Gastrocnemius medialis (tissue), 4 donors: ENCODE data around the gene PLD1. TPM values are rescaled to one million over a fixed set of nuclear protein-coding genes. Genes with fewer than 3 reads are reported as not detected.

Experiments
- ATAC-seq, 2 donors: fragments of 150-250 bp; one replicate each; pipeline ENCODE4 v1.9.1; 2016
- DNase-seq, 2 donors: peaks; one replicate each; pipeline ENCODE4 v3.0.0-alpha.2; 2019
- H3K27ac ChIP-seq, 4 donors: fragments of 200-600 bp; sonication (generic); 1 replicate in 1 of 4; 2 replicates in 3 of 4; pipeline ENCODE4 v1.5.1; 2016 to 2018; ENCODE audit warnings: mild to moderate bottlenecking in 2 of 4, moderate library complexity in 1 of 4
- H3K27me3 ChIP-seq, 3 donors: fragments of 200-600 bp; sonication (generic) in 2 of 3; 1 replicate in 1 of 3; 2 replicates in 2 of 3; pipeline versions ENCODE4 v1.5.1 to v1.6.0; 2016 to 2019; ENCODE audit warnings: mild to moderate bottlenecking in 1 of 3, moderate library complexity in 1 of 3
- H3K36me3 ChIP-seq, 2 donors: fragments of 200-600 bp; sonication (generic) in 1 of 2; one replicate each; pipeline ENCODE4 v1.5.1; 2017 to 2018
- H3K4me1 ChIP-seq, 2 donors: fragments of 200-600 bp; sonication (generic) in 1 of 2; one replicate each; pipeline ENCODE4 v1.5.1; 2016 to 2017; ENCODE audit warnings: mild to moderate bottlenecking in 2 of 2
- H3K4me3 ChIP-seq, 4 donors: fragments of 200-600 bp; sonication (generic) in 3 of 4; 1 replicate in 1 of 4; 2 replicates in 3 of 4; pipeline ENCODE4 v1.5.1; 2016 to 2019; ENCODE audit warnings: mild to moderate bottlenecking in 2 of 4
- H3K9me3 ChIP-seq, 3 donors: fragments of 200-600 bp; sonication (generic) in 2 of 3; 1 replicate in 1 of 3; 2 replicates in 2 of 3; pipeline ENCODE4 v1.5.1; 2016 to 2019
- CTCF ChIP-seq, 5 experiments: fragments of 450-650 bp in 3 of 5; fragments of 200-600 bp in 2 of 5; sonication (generic) in 2 of 5; IDR thresholded peaks in 4 of 5; conservative IDR thresholded peaks in 1 of 5; 1 replicate in 4 of 5; 2 replicates in 1 of 5; pipeline ENCODE4 v1.5.1; 2016 to 2019; ENCODE audit warnings: antibody characterized with exemption in 5 of 5, mild to moderate bottlenecking in 3 of 5, moderate library complexity in 3 of 5
- POLR2A ChIP-seq, 2 donors: fragments of 450-650 bp; IDR thresholded peaks; one replicate each; pipeline ENCODE4 v1.6.1; 2017; ENCODE audit warnings: antibody characterized with exemption in 2 of 2, mild to moderate bottlenecking in 2 of 2, moderate library complexity in 2 of 2
- in situ Hi-C, 4 donors: fragments of 200-750 bp; cut with MboI; loops; one replicate each; pipeline versions ENCODE4 v1.15.0 to v1.8.0; 2017; ENCODE audit warnings: low sequenced_read_pairs in 4 of 4
- intact Hi-C: fragments of 100-400 bp; cut with DNase I; formaldehyde crosslinking; loops from one replicate; pipeline ENCODE4 v1.15.1; 2023; ENCODE audit warnings: low total_unique reads
- total RNA-seq, 4 donors: library from RNA; depleted of rRNA; stranded (reverse); fragments of >200 nt; gene quantifications; one replicate each; pipeline versions ENCODE4 v1.1.0 to v1.2.3, GENCODE V29; 2016

Gene PLD1
- total RNA-seq, 4 donors from 2014 or later: 1.9 to 5.6 (median 4.6) TPM

- Histone ChIP-seq H3K4me1 (peaks cover 0 to 5% of the 10 kb centered on the region in 2 donors), H3K27ac (no peak overlapping the region), H3K9me3 (no peaks in the 10 kb centered on the region), H3K4me3 (no peak overlapping the region), H3K27me3 (no peaks in the 10 kb centered on the region), H3K36me3 (no peaks in the 10 kb centered on the region)
- intact Hi-C loops: loop anchor here (5.0 kb wide), 1 partner anchor 58 kb away; no protein-coding TSS in a partner anchor
- no peak for TF ChIP-seq POLR2A (IDR thresholded peaks at IDR 0.05)
- no peak for TF ChIP-seq CTCF (IDR thresholded peaks at IDR 0.05 in 4 of 5, conservative IDR thresholded peaks at IDR 0.05 in 1 of 5)
- DNase-seq (no peak), ATAC-seq (no peak)
- in situ Hi-C loops: loop anchor here in 2 of 4 donors (5.0 to 25.0 kb wide), 2 partner anchors 127 to 137 kb away; no protein-coding TSS in a partner anchor
These were observed 35.8 kb downstream of the PLD1 start for GRCh38 chr3:171774521-171774920.

GRCh38 chr3:171772427-171773056 is 37.7 kb downstream of the PLD1 start:
- ATAC-seq: peak in 1 of 2 donors; percentile 46
- H3K9me3 ChIP-seq: no peaks in the 10 kb centered on the region
- H3K27me3 ChIP-seq: no peaks in the 10 kb centered on the region
- H3K4me3 ChIP-seq: no peak overlapping the region
- in situ Hi-C loops: loop anchor here in 2 of 4 donors (5.0 to 25.0 kb wide), 2 partner anchors 125 to 135 kb away; no protein-coding TSS in a partner anchor
- TF ChIP-seq CTCF (IDR thresholded peaks at IDR 0.05 in 4 of 5, conservative IDR thresholded peaks at IDR 0.05 in 1 of 5): peak; percentile 35 to 62 (median 46)
- no peak for TF ChIP-seq POLR2A (IDR thresholded peaks at IDR 0.05)
- DNase-seq: peak in 1 of 2 donors; percentile 28
- intact Hi-C loops: loop anchor here (1.0 to 5.0 kb wide), 2 partner anchors 60 to 126 kb away; no protein-coding TSS in a partner anchor
- H3K4me1 ChIP-seq: peaks cover 0 to 5% of the 10 kb centered on the region in 2 donors
- H3K27ac ChIP-seq: no peak overlapping the region
- no peaks in the 10 kb centered on the region for H3K36me3 ChIP-seq

GRCh38 chr3:171770689-171771620 is 39.3 kb downstream of the PLD1 start:
- TF ChIP-seq CTCF (IDR thresholded peaks at IDR 0.05 in 4 of 5, conservative IDR thresholded peaks at IDR 0.05 in 1 of 5): no peak
- TF ChIP-seq POLR2A (IDR thresholded peaks at IDR 0.05): peak; percentile 33 to 65
- intact Hi-C loops (loop anchor here (5.0 kb wide), 1 partner anchor 61 kb away; no protein-coding TSS in a partner anchor), in situ Hi-C loops (loop anchor here in 2 of 4 donors (5.0 to 25.0 kb wide), 2 partner anchors 124 to 134 kb away; no protein-coding TSS in a partner anchor)
- Histone ChIP-seq H3K36me3 (no peaks in the 10 kb centered on the region), H3K27ac (peak overlapping the region; percentile 52 to 71 (median 64)), H3K4me1 (peaks cover 0 to 5% of the 10 kb centered on the region in 2 donors), H3K9me3 (no peaks in the 10 kb centered on the region), H3K4me3 (peak overlapping the region; percentile 28 to 54 (median 40)), H3K27me3 (no peaks in the 10 kb centered on the region)
- ATAC-seq: peak; percentile 85 to 95
- peak in 1 of 2 donors; percentile 29 for DNase-seq

- Histone ChIP-seq H3K4me3 (peak overlapping the region; percentile 7 to 42 (median 30)), H3K9me3 (no peaks in the 10 kb centered on the region), H3K27ac (peak overlapping the region in 2 of 4 donors; percentile 52 to 56), H3K4me1 (peaks cover 0 to 5% of the 10 kb centered on the region in 2 donors), H3K36me3 (no peaks in the 10 kb centered on the region), H3K27me3 (no peaks in the 10 kb centered on the region)
- ATAC-seq (no peak), DNase-seq (no peak)
- TF ChIP-seq CTCF (IDR thresholded peaks at IDR 0.05 in 4 of 5, conservative IDR thresholded peaks at IDR 0.05 in 1 of 5): no peak
- no peak for TF ChIP-seq POLR2A (IDR thresholded peaks at IDR 0.05)
- intact Hi-C loops: no loop called here
- in situ Hi-C loops: loop anchor here in 3 of 4 donors (5.0 to 25.0 kb wide), 3 partner anchors 122 to 132 kb away; no protein-coding TSS in a partner anchor
These were observed 40.8 kb downstream of the PLD1 start for GRCh38 chr3:171769461-171769860.
